MM.1S (cell line): Measurements from ENCODE around the gene SCGB1C2.

Source experiments
- DNase-seq: peaks from one replicate; pipeline ENCODE4 v3.0.0-alpha.2; 2015
- H2AFZ ChIP-seq: fragments of 300-600 bp; sonication (generic); 2 replicates; pipeline ENCODE4 v1.6.0; 2016; ENCODE audit warnings: antibody characterized with exemption, low read length
- H3F3A ChIP-seq: fragments of 300-600 bp; sonication (generic); 2 replicates; pipeline ENCODE4 v1.6.1; 2016; ENCODE audit warnings: mild to moderate bottlenecking, antibody characterized with exemption, low read length, moderate library complexity, mixed read lengths; ENCODE audit not compliant: insufficient read depth
- H3K27ac ChIP-seq: fragments of 300-600 bp; sonication (generic); 2 replicates; pipeline ENCODE4 v1.5.1; 2016; ENCODE audit warnings: mild to moderate bottlenecking, low read length
- H3K27me3 ChIP-seq: fragments of 300-600 bp; sonication (generic); replicated peaks from 2 replicates; pipeline ENCODE4 v1.6.0; 2016; ENCODE audit warnings: low read length; ENCODE audit not compliant: insufficient read depth
- H3K36me3 ChIP-seq: fragments of 300-600 bp; sonication (generic); replicated peaks from 2 replicates; pipeline ENCODE4 v1.6.1; 2016; ENCODE audit warnings: mild to moderate bottlenecking, low read length, mixed read lengths; ENCODE audit not compliant: insufficient read depth
- H3K4me1 ChIP-seq: fragments of 300-600 bp; sonication (generic); 2 replicates; pipeline ENCODE4 v1.6.1; 2016; ENCODE audit warnings: low read length, mixed read lengths
- H3K4me2 ChIP-seq: fragments of 300-600 bp; sonication (generic); 2 replicates; pipeline ENCODE4 v1.6.0; 2016; ENCODE audit warnings: low read depth, low read length
- H3K4me3 ChIP-seq: fragments of 300-600 bp; sonication (generic); 2 replicates; pipeline ENCODE4 v1.5.1; 2016; ENCODE audit warnings: low read length, mixed read lengths
- H3K79me2 ChIP-seq: fragments of 300-600 bp; sonication (generic); 2 replicates; pipeline ENCODE4 v1.6.1; 2016; ENCODE audit warnings: mixed run types, low read length, mixed read lengths
- H3K9ac ChIP-seq: fragments of 300-600 bp; sonication (generic); 2 replicates; pipeline ENCODE4 v1.6.1; 2016; ENCODE audit warnings: low read length, mixed read lengths
- H3K9me2 ChIP-seq: fragments of 300-600 bp; sonication (generic); replicated peaks from 2 replicates; pipeline ENCODE4 v1.6.1; 2016; ENCODE audit warnings: mild to moderate bottlenecking, low read length, mixed read lengths; ENCODE audit not compliant: insufficient read depth
- H3K9me3 ChIP-seq: fragments of 300-600 bp; sonication (generic); replicated peaks from 2 replicates; pipeline ENCODE4 v1.6.1; 2016; ENCODE audit warnings: mild to moderate bottlenecking, low read length, mixed read lengths; ENCODE audit not compliant: insufficient read depth
- H4K20me1 ChIP-seq: fragments of 300-600 bp; sonication (generic); 2 replicates; pipeline ENCODE4 v1.6.1; 2016; ENCODE audit warnings: mild to moderate bottlenecking, low read length, moderate library complexity, mixed read lengths; ENCODE audit not compliant: insufficient read depth
- CTCF ChIP-seq: fragments of 300-600 bp; sonication (generic); IDR thresholded peaks from 2 replicates; pipeline ENCODE4 v1.5.1; 2016; ENCODE audit warnings: antibody characterized with exemption, low read length, mixed read lengths
- EZH2 ChIP-seq: fragments of 300-600 bp; sonication (generic); optimal IDR thresholded peaks from 2 replicates; pipeline ENCODE3; 2017; ENCODE audit warnings: low read depth, mild to moderate bottlenecking, antibody characterized with exemption, low read length, mixed read lengths
- EZH2phosphoT487 ChIP-seq: fragments of 300-600 bp; sonication (generic); IDR thresholded peaks from 2 replicates; pipeline ENCODE4 v1.6.1; 2018; ENCODE audit warnings: antibody characterized with exemption, low read length

The SCGB1C2 gene

GRCh38 chr17:142876-143784 is 5.8 kb downstream of the SCGB1C2 start:
- Histone ChIP-seq H4K20me1 (no peaks in the 10 kb centered on the region), H3K9ac (no peak overlapping the region), H3K9me2 (no peaks in the 10 kb centered on the region), H3K4me3 (no peak overlapping the region), H3K4me1 (no peaks in the 10 kb centered on the region), H3K27ac (no peak overlapping the region), H3K9me3 (no peaks in the 10 kb centered on the region), H3K27me3 (peaks cover 40% of the 10 kb centered on the region), H3K4me2 (no peak overlapping the region), H2AFZ (no peak overlapping the region), H3K36me3 (no peaks in the 10 kb centered on the region), H3K79me2 (no peaks in the 10 kb centered on the region), H3F3A (no peaks in the 10 kb centered on the region)
- no peak for DNase-seq
- TF ChIP-seq EZH2 (no peak), EZH2phosphoT487 (no peak), CTCF (no peak)

GRCh38 chr17:143785-144281 is 6.5 kb downstream of the SCGB1C2 start:
- H3K9me2 ChIP-seq, result no peaks in the 10 kb centered on the region
- no peaks in the 10 kb centered on the region for H3F3A ChIP-seq
- H4K20me1 ChIP-seq, result no peaks in the 10 kb centered on the region
- H3K27me3 ChIP-seq, result peaks cover 47% of the 10 kb centered on the region
- no peak overlapping the region for H3K4me3 ChIP-seq
- H3K9ac ChIP-seq, result no peak overlapping the region
- H3K79me2 ChIP-seq, result no peaks in the 10 kb centered on the region
- no peak overlapping the region for H3K27ac ChIP-seq
- DNase-seq, result peak; percentile 64
- peak; percentile 69 for TF ChIP-seq CTCF
- no peak for TF ChIP-seq EZH2
- no peak overlapping the region for H2AFZ ChIP-seq
- no peak overlapping the region for H3K4me2 ChIP-seq
- no peaks in the 10 kb centered on the region for H3K36me3 ChIP-seq
- H3K9me3 ChIP-seq, result no peaks in the 10 kb centered on the region
- H3K4me1 ChIP-seq, result no peaks in the 10 kb centered on the region

GRCh38 chr17:144936-145670 is 7.7 kb downstream of the SCGB1C2 start:
- no peak overlapping the region for H3K9ac ChIP-seq
- H3F3A ChIP-seq, result no peaks in the 10 kb centered on the region
- no peak for DNase-seq
- H3K9me3 ChIP-seq, result no peaks in the 10 kb centered on the region
- H3K27me3 ChIP-seq, result peaks cover 60% of the 10 kb centered on the region
- H2AFZ ChIP-seq, result no peak overlapping the region
- H3K27ac ChIP-seq, result no peak overlapping the region
- no peaks in the 10 kb centered on the region for H3K4me1 ChIP-seq
- H3K4me2 ChIP-seq, result no peak overlapping the region
- H3K4me3 ChIP-seq, result no peak overlapping the region
- TF ChIP-seq CTCF (no peak), EZH2 (no peak), EZH2phosphoT487 (no peak)
- H3K36me3 ChIP-seq, result no peaks in the 10 kb centered on the region
- no peaks in the 10 kb centered on the region for H4K20me1 ChIP-seq
- no peaks in the 10 kb centered on the region for H3K79me2 ChIP-seq
- H3K9me2 ChIP-seq, result no peaks in the 10 kb centered on the region
